AG04449 (cell line): Measurements from ENCODE around the gene PDE1A.

Experiments used
- CTCF ChIA-PET: fragments of 350-600 bp; formaldehyde crosslinking; extraction: SDS; loops from one replicate; lab custom pipeline; 2021; ENCODE audit warnings: antibody characterized with exemption; lab: Yijun Ruan, JAX
- POLR2A ChIA-PET: fragments of 400-600, 350-600 bp; formaldehyde crosslinking; extraction: SDS; loops from one replicate; lab custom pipeline; 2020; ENCODE audit warnings: antibody characterized with exemption, inconsistent platforms; lab: Yijun Ruan, JAX
- DNase-seq: peaks from one replicate; pipeline ENCODE4 v3.0.0-alpha.2; 2010; ENCODE audit warnings: low read depth, low spot score
- H3K4me3 ChIP-seq: 2 replicates; pipeline ENCODE4 v1.5.1; 2011; ENCODE audit warnings: low read depth, mild to moderate bottlenecking, control low read depth, low read length
- CTCF ChIP-seq: IDR thresholded peaks from one replicate; pipeline ENCODE4 v1.5.1; 2011; ENCODE audit warnings: mild to moderate bottlenecking, moderate library complexity, low read length, control low read depth, inconsistent platforms; ENCODE audit not compliant: insufficient read depth; ENCODE audit errors: missing control alignments

PDE1A gene

GRCh38 chr2:182447863-182448262, 21.0 kb upstream of the PDE1A start:
- CTCF ChIA-PET, result interaction anchor here (0.8 kb wide), 1 partner anchor 12 kb away, joined by 3 read pairs; no protein-coding TSS in a partner anchor
- peak; percentile 60 for DNase-seq
- no peak for TF ChIP-seq CTCF
- no peak overlapping the region for H3K4me3 ChIP-seq
- POLR2A ChIA-PET, result no interaction called here

GRCh38 chr2:182447163-182447562, 20.3 kb upstream of the PDE1A start:
- ChIA-PET POLR2A (no interaction called here), CTCF (interaction anchor here (2.5 kb wide), 1 partner anchor 202 kb away, joined by 6 read pairs; no protein-coding TSS in a partner anchor)
- no peak for DNase-seq

GRCh38 chr2:182446087-182446486, 19.3 kb upstream of the PDE1A start:
- H3K4me3 ChIP-seq, result no peak overlapping the region
- ChIA-PET CTCF (interaction anchor here (2.5 kb wide), 1 partner anchor 203 kb away, joined by 6 read pairs; no protein-coding TSS in a partner anchor), POLR2A (no interaction called here)
- DNase-seq, result no peak
- TF ChIP-seq CTCF, result no peak

More at GRCh38 chr2:182447163-182447562, 20.3 kb upstream of the PDE1A start:
- no peak overlapping the region for H3K4me3 ChIP-seq
- no peak for TF ChIP-seq CTCF

GRCh38 chr2:182445391-182445965, 18.6 kb upstream of the PDE1A start:
- no peak for DNase-seq
- ChIA-PET POLR2A (no interaction called here), CTCF (interaction anchor here (2.5 kb wide), 1 partner anchor 203 kb away, joined by 6 read pairs; no protein-coding TSS in a partner anchor)
- no peak for TF ChIP-seq CTCF
- H3K4me3 ChIP-seq, result no peak overlapping the region

GRCh38 chr2:182444806-182445205, 18.0 kb upstream of the PDE1A start:
- no peak for TF ChIP-seq CTCF
- POLR2A ChIA-PET, result no interaction called here
- CTCF ChIA-PET, result interaction anchor here (2.5 kb wide), 1 partner anchor 204 kb away, joined by 6 read pairs; no protein-coding TSS in a partner anchor
- no peak for DNase-seq
- H3K4me3 ChIP-seq, result no peak overlapping the region

GRCh38 chr2:182444170-182444569, 17.3 kb upstream of the PDE1A start:
- H3K4me3 ChIP-seq, result no peak overlapping the region
- TF ChIP-seq CTCF, result no peak
- POLR2A ChIA-PET, result no interaction called here
- no peak for DNase-seq
- CTCF ChIA-PET, result no interaction called here
